Ovary (tissue), 3 donors: Measurements from ENCODE around the gene TOX3.

Source experiments
- EP300 ChIP-seq: sonication (generic); formaldehyde crosslinking; IDR thresholded peaks from one replicate; pipeline ENCODE4 v1.6.1; 2017; ENCODE audit warnings: antibody characterized with exemption
- TF ChIP-seq, protein P1 (sequence below), 3 donors: fragments of 450-650 bp in 2 of 3; fragments of 200-600 bp in 1 of 3; IDR thresholded peaks; one replicate each; pipeline versions ENCODE4 v1.5.1 to v1.8.0; 2016 to 2022; ENCODE audit warnings: antibody characterized with exemption in 3 of 3, mild to moderate bottlenecking in 1 of 3
- donor health status: DM: no; HTN: no; CAD: no.

DNA sequence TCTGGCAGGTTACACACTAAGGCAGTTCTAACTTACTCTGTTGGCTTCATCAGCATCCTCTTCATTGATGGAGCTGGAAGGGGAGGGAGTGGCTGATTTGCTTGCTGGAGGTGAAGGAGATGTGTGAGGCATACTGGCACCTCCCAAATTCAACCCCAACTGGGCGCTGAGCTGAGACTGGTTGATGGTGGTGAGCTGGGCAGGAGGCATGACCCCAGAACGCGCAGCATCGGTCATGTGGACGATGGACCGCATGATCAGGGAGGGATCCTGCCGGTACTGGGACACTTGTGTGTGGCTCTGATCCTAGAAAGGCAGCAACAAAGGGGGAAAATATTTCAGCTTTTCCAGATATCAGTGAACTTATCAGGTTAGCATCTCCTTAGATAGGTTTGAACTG lies 96.7 kb downstream of the TOX3 start:
- TF ChIP-seq, protein P1, sequence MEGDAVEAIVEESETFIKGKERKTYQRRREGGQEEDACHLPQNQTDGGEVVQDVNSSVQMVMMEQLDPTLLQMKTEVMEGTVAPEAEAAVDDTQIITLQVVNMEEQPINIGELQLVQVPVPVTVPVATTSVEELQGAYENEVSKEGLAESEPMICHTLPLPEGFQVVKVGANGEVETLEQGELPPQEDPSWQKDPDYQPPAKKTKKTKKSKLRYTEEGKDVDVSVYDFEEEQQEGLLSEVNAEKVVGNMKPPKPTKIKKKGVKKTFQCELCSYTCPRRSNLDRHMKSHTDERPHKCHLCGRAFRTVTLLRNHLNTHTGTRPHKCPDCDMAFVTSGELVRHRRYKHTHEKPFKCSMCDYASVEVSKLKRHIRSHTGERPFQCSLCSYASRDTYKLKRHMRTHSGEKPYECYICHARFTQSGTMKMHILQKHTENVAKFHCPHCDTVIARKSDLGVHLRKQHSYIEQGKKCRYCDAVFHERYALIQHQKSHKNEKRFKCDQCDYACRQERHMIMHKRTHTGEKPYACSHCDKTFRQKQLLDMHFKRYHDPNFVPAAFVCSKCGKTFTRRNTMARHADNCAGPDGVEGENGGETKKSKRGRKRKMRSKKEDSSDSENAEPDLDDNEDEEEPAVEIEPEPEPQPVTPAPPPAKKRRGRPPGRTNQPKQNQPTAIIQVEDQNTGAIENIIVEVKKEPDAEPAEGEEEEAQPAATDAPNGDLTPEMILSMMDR (IDR thresholded peaks at IDR 0.05) = no peak
- TF ChIP-seq EP300 = no peak
